Fibroblast of the conjunctiva (primary cell): ENCODE measurements around the gene KIAA0319L.
A peak's percentile ranks its signal among the peaks of the same experiment; 100 is the strongest.

Experiments
- DNase-seq: peaks from one replicate; pipeline ENCODE4 v3.0.0-alpha.2; 2010; ENCODE audit warnings: low read depth

Gene KIAA0319L

GRCh38 chr1:35536556-35537162, 20.5 kb downstream of the KIAA0319L start:
- no peak for DNase-seq

- DNase-seq = no peak
Observed at GRCh38 chr1:35535243-35535642, 22.0 kb downstream of the KIAA0319L start.

DNA sequence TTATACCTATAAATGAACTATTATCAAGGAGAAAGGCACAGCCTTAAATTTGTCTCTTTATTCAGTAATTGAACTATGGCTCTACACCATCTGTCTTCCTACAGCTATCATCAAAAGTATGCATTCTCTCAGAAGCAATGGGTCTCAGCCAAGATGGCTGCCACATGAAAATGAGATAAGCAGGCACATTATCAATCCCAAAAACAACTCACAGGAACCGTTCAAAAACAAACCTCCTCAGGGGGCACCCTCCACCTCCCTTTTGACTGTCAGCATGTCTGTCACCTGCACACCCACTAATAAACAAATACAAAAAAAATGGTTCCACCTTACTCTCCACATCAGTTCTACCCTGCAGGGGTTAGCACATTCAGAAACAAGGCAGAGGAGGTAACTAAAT, 23.6 kb downstream of the KIAA0319L start:
- no peak for DNase-seq

DNA sequence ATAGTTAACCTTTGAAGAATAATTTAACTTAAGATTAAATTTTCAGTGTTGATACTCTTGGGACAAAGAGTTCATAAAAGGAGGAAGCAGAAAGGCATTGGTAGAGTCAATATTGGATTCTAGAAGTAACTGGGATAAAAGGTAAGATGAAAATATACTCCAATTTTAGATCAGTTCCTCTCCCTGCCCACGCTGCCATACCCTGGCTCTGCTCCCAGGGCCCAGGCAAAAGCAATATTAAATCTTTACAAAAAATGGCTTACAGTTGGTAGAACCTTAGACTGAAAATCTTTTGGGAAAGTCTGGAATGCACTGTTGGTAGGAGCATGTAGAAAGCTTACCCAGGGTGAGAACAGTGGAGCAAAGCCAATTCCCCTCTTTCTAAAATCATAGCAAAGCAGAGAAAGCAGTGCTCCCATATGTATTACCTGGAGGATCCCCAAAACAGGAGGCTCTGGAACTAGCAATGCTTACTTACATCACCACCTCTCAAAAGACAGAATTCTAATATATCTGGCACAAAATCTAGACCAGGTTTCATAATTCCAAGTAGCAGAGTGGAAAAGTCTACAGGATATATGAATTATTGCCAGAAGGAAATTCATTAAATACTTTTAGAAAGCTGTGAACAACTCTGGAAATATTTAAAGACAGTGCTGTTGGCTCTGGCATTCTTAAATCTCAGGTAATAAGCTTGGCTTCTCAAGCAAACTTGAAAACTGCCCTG, 24.5 kb downstream of the KIAA0319L start:
- DNase-seq = no peak

GRCh38 chr1:35531368-35531767, 25.8 kb downstream of the KIAA0319L start:
- no peak for DNase-seq

DNA sequence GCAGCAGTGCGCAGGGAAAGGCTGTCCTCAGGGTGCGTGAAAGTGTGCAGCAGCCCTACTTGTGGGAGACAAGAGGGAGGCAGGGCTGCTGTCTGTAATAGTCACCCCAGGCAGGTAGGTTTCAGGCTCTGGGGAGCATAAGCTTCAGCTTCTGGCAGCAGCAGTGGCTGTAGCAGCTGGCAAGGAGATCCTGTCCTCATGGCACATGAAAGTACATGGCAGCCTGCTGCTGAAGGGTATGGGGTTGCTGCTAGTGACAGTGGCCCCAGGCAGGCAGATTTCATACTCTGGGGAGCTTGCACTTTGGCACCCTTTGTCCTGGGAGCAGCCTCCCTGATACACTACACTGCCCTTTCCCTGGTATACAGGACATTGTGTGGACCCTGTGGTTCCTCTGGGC, 26.3 kb downstream of the KIAA0319L start:
- no peak for DNase-seq

- DNase-seq = no peak
Observed at GRCh38 chr1:35530168-35530567, 27.0 kb downstream of the KIAA0319L start.

DNA sequence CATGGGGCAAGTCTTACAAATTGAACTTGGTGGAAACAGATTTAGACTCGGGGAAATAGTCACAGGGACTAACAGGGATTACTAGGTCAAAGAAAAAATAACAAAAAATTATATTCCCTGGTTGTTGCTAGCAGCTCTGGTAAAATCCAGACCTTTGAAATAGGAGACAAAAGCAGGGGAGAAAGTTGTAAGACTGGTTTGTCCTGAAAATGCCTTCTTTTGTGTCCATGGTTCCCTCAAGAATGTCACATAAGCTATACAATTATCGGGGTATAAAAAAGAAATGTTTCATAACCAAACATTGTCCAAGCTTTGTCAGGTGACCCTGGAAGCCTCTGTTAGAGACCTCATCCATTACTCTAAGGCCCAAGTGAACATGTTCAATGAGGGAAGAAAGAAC, 33.1 kb downstream of the KIAA0319L start:
- no peak for DNase-seq

- DNase-seq = no peak
Observed at GRCh38 chr1:35519432-35519831, 37.8 kb downstream of the KIAA0319L start.

DNA sequence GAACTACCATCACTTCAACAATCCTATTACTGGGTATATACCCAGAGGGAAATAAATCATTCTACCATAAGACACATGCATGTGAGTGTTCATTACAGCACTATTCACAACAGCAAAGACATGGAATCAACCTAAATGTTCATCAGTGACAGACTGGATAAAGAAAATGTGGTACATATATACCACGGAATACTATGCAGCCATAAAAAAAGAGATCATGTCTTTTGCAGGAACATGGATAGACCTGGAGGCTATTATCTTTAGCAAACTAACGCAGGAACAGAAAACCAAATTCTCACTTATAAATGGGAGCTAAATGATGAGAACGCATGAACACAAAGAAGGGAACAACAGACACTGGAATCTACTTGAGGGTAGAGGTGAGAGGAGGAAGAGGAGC, 39.0 kb downstream of the KIAA0319L start:
- no peak for DNase-seq

GRCh38 chr1:35511305-35511704, 45.9 kb downstream of the KIAA0319L start:
- no peak for DNase-seq

- DNase-seq = no peak
Observed at GRCh38 chr1:35509558-35509957, 47.6 kb downstream of the KIAA0319L start.

DNA sequence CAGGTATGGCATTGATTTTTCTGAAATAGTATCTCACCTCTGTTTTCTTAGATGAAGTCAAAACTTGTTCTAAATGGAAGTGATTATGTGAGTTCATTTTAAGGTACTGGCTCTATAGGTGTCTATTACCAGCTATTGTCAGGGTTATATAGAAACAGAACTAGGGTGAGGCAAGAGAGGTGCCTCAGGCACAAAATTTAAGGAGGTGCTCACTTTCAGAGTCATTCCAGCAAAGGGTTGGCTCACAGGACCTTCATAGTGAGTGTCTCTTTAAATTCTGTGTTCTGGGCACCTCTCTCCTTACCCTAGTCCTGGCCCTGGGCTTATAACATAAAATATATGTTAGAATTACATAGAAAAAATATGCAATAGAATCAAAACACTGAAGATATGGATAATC, 49.3 kb downstream of the KIAA0319L start:
- no peak for DNase-seq

- DNase-seq = no peak
Observed at GRCh38 chr1:35506960-35507912, 50.0 kb downstream of the KIAA0319L start.

DNA sequence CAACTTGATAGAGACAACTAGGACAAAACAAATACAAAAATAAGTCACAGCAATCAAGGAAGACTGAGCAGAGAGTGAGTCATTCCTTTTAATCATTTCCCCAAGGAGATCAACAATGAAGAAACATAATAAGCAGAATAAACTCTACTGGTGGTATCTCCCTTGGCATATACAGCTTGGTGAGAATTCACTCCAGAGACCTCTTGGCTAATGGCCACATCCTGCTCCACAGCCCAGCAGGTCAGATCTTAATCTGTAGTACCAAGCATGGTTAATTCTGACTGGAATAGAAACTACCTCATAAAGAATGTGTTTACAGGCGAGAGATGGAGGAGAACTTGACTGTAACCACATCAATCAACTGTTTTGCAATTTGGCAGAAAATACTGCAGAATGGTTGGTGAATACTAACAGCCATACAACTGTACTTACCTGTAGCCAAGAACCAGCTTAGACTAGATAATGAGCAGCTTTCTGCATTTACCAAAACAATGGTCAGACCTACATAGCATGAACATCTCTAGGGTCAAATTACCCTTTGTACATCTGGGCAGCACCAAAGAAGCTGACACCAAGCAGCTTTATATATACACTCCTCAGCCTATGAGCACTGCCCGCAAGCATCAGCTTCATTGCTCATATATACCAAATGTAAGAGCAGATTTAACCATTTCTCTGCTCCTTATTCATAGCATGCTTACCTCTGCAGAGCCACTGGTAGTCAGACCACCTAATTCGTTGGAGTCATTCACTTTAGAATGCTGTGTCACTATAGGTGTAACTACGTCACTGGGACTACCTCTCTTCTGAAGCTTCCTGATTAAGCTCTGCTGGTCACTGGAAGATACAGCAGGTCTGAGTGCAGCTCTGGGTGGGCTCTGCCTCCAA, 51.0 kb downstream of the KIAA0319L start:
- peak; percentile 71 for DNase-seq

DNA sequence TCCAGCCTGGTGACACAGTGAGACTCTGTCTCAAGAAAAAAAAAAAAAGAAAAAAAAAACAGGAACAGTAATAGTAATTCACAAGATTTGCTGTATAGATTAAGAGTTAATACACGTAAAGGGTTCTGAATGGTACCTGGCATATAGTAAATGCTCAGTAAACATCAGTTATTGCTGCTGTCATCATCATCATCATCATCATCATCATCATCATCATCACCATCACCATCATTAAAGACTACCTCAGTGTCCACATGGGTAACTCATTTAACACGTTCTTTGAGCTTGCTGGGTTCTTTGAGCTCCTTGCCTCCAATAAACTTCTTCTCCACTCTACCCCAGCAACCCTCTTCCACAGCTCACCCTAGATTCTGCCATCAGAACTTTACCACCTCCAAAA, 55.0 kb downstream of the KIAA0319L start:
- DNase-seq = no peak

DNA sequence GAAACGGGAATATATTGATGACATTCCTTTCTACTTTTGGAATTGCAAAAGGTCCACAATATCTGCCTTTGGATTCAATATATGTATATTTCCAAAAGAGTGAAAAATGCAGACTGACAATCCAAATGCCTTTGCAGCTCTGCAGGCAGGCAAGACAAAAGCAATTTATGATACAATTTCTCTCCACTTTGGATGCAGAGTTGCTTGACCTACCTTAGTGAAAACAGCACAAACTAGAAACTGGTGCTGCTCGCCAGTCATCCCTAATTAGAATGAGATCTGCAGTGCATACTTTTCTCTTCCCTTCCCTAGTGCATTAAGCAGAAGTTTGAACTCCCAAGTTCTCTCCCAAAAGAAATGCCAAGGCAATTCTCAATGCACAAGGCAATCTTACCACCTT, 56.8 kb downstream of the KIAA0319L start:
- DNase-seq = no peak

DNA sequence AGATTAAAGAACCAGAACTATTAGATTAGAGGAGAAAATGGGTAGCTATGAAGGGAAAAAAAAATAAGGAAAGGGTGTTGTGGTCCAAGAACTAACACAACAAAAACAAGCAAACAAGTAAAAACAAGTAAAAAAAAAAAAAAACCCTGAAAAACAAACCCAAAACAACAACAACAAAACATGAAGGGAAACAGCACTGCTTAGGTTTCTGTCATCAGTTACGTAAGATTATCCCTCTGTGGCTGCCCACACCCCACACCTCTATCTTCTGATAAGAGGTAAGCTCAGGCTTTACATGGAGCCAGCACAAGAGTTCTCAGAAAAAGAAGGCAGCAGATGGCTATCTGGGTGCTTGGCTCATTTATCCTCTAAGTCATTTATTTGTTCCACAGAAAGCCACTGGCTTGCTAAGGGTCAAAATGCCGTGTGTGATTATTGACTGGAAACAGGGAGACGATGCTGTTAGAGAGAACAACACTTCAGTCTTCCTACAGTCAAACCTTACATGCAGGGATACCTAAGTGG, 57.5 kb downstream of the KIAA0319L start:
- DNase-seq = no peak

GRCh38 chr1:35499231-35499630, 58.0 kb downstream of the KIAA0319L start:
- DNase-seq = no peak

DNA sequence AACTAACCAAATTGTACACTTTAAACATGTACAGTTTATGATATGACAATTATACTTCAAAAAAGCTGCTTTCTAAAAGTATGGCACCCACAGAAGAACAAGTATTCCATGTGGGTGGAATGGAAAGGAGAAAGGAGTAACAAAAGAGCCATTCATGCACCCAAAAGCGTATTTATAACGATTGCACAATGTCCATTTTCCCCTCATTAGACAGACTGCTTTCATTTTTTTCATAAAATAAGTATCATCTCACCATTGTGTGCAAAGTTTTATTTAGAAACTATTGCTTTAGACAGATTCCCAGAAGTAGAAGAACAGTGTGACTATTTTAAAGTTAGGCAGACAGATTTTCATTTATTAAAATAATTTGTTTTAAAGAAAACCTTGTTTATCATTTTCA, 59.6 kb downstream of the KIAA0319L start:
- DNase-seq = no peak

DNA sequence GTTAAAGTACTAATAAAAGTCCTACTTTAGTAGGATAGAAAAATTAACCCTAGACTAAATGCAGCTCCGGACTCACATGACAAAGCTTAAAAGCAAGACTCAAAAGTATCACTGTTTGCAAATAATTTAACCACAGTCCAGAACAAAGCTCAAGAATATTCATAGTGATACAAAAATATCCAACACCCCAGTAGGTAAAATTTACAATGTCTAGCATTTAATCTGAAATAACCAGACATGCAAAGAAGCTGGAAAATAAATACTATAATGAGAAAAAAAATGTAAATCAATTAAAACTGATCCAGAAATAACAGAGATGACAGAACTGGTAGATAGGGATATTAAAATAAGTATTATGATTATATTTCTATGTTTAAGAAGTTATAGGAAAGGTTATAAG, 67.0 kb downstream of the KIAA0319L start:
- DNase-seq = no peak

- no peak for DNase-seq
Observed at GRCh38 chr1:35488336-35488735, 68.9 kb downstream of the KIAA0319L start.
